Suprapubic skin (tissue), 4 donors: ENCODE measurements around the gene ATXN10.

Experiments used
- EP300 ChIP-seq: sonication (generic); formaldehyde crosslinking; IDR thresholded peaks from one replicate; pipeline ENCODE4 v1.6.1; 2017; ENCODE audit warnings: antibody characterized with exemption
- POLR2A ChIP-seq, 2 donors: fragments of 450-650 bp; IDR thresholded peaks; one replicate each; pipeline ENCODE4 v1.6.1; 2017; ENCODE audit warnings: antibody characterized with exemption in 2 of 2, mild to moderate bottlenecking in 2 of 2, moderate library complexity in 2 of 2
- POLR2AphosphoS5 ChIP-seq, 3 donors: sonication (generic); formaldehyde crosslinking; IDR thresholded peaks; one replicate each; pipeline ENCODE4 v1.6.1; 2017; ENCODE audit warnings: antibody characterized with exemption in 3 of 3
- TF ChIP-seq, protein P1 (sequence below), 2 donors: fragments of 200-600 bp in 1 of 2; fragments of 450-650 bp in 1 of 2; sonication (generic) in 1 of 2; IDR thresholded peaks; one replicate each; pipeline ENCODE4 v1.5.1; 2016 to 2019; ENCODE audit warnings: antibody characterized with exemption in 2 of 2, mild to moderate bottlenecking in 1 of 2, moderate library complexity in 1 of 2

DNA sequence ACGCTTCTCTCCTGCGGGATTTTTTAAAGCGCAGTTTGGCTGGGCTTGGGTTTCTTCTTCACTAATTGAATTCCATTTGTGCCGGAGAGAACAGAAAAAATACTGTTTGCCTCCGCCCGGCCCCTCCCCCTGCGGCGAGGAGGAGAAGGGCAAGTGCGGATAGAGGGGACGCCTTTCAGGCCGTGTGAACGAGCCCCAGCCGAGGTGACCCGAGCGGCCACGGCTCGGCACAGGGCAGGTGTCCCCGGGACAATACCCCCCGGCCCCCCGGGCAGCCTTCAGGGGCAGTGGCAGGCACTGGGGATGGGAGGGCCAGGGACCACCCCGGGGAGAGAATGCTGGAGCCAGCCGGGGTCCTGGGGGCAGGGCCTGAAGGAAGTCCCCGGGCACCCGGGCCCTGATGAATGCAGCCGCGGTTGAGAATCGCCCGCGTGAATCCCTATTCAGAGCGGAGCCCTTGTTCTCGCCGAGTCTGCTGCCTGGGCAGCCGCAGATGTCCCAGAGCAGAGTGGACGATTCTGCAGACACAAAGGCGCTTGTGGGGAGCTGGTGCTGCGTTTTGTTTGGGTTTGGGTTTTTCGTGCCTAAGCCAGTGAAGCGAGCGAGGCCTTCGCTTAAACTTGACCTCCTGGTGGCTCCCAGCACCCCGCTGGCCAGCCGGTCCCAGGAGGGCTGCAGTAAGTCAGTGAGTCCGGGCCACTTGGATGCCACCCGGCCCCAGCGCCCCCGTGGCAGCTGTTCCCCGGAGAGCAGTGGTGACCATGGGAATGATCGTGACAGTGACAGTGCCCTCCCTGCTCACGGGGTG is 209.3 kb downstream of the ATXN10 start:
- TF ChIP-seq, protein P1, sequence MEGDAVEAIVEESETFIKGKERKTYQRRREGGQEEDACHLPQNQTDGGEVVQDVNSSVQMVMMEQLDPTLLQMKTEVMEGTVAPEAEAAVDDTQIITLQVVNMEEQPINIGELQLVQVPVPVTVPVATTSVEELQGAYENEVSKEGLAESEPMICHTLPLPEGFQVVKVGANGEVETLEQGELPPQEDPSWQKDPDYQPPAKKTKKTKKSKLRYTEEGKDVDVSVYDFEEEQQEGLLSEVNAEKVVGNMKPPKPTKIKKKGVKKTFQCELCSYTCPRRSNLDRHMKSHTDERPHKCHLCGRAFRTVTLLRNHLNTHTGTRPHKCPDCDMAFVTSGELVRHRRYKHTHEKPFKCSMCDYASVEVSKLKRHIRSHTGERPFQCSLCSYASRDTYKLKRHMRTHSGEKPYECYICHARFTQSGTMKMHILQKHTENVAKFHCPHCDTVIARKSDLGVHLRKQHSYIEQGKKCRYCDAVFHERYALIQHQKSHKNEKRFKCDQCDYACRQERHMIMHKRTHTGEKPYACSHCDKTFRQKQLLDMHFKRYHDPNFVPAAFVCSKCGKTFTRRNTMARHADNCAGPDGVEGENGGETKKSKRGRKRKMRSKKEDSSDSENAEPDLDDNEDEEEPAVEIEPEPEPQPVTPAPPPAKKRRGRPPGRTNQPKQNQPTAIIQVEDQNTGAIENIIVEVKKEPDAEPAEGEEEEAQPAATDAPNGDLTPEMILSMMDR (IDR thresholded peaks at IDR 0.05) = no peak
- TF ChIP-seq POLR2A (IDR thresholded peaks at IDR 0.05) (no peak), EP300 (no peak), POLR2AphosphoS5 (IDR thresholded peaks at IDR 0.05) (no peak)
